IMR-90 (cell line): ENCODE results near the gene TRMT2B. TPM values are rescaled to one million over a fixed set of nuclear protein-coding genes. Genes with fewer than 3 reads are reported as not detected.
A peak's percentile ranks its signal among the peaks of the same experiment; 100 is the strongest.

Experiments
- ATAC-seq: fragments of 200-7000 bp; cut with Tn5 transposase; 2 replicates; pipeline ENCODE4 v1.9.1; 2020; ENCODE audit warnings: low read depth, mild to moderate bottlenecking, moderate library complexity
- BruUV-seq: library from RNA; stranded (reverse); fragments of 400-500 nt; replicated peaks from 2 replicates; lab custom pipeline; 2021; lab: Mats Ljungman, UMichigan
- CTCF ChIA-PET: fragments of 300-600 bp; formaldehyde crosslinking; extraction: SDS; loops from one replicate; lab custom pipeline; 2021; ENCODE audit warnings: antibody characterized with exemption; lab: Yijun Ruan, JAX
- POLR2A ChIA-PET: fragments of 300-600 bp; sonication (Branson Sonifier 250); formaldehyde crosslinking; loops from one replicate; lab custom pipeline; 2022; ENCODE audit warnings: antibody characterized with exemption; ENCODE audit not compliant: unreplicated experiment; lab: Charles Lee
- DNase-seq: peaks from one replicate; pipeline ENCODE4 v3.0.0; 2013
- H2AFZ ChIP-seq: replicated peaks from 2 replicates; pipeline ENCODE3; 2013; ENCODE audit warnings: low read length, mild to moderate bottlenecking; ENCODE audit not compliant: poor library complexity
- H2AK5ac ChIP-seq: 2 replicates; pipeline ENCODE4 v1.6.1; 2013; ENCODE audit warnings: low read depth, low read length, inconsistent platforms
- H2AK9ac ChIP-seq: replicated peaks from 2 replicates; pipeline ENCODE3; 2013; ENCODE audit warnings: mild to moderate bottlenecking, low read depth, low read length, moderate library complexity; ENCODE audit not compliant: poor library complexity
- H2BK120ac ChIP-seq: 2 replicates; pipeline ENCODE4 v1.6.1; 2013; ENCODE audit warnings: low read depth, low read length, inconsistent platforms
- H2BK15ac ChIP-seq: 3 replicates; pipeline ENCODE4 v1.6.1; 2013; ENCODE audit warnings: low read depth, low read length, inconsistent platforms
- H2BK20ac ChIP-seq: 2 replicates; pipeline ENCODE4 v1.6.1; 2013; ENCODE audit warnings: low read depth, mild to moderate bottlenecking, inconsistent platforms, low read length, moderate library complexity
- H2BK5ac ChIP-seq: 2 replicates; pipeline ENCODE4 v1.6.1; 2013; ENCODE audit warnings: mild to moderate bottlenecking, low read depth, low read length, inconsistent platforms; ENCODE audit not compliant: poor library complexity, severe bottlenecking
- H3K14ac ChIP-seq: replicated peaks from 2 replicates; pipeline ENCODE4 v1.6.1; 2013; ENCODE audit warnings: low read depth, low read length, inconsistent platforms
- H3K18ac ChIP-seq: 2 replicates; pipeline ENCODE4 v1.6.1; 2013; ENCODE audit warnings: low read depth, low read length, control low read depth
- H3K23ac ChIP-seq: 2 replicates; pipeline ENCODE4 v1.6.1; 2013; ENCODE audit warnings: low read depth, low read length, inconsistent platforms
- H3K27ac ChIP-seq: 2 replicates; pipeline ENCODE4 v1.5.1; 2013; ENCODE audit warnings: mild to moderate bottlenecking, control low read depth, low read length; ENCODE audit not compliant: insufficient read depth
- H3K27me3 ChIP-seq: 2 replicates; pipeline ENCODE4 v1.6.1; 2013; ENCODE audit warnings: low read length; ENCODE audit not compliant: control insufficient read depth, insufficient read depth
- H3K36me3 ChIP-seq: 2 replicates; pipeline ENCODE4 v1.6.1; 2013; ENCODE audit warnings: low read length, mixed read lengths; ENCODE audit not compliant: control insufficient read depth, insufficient read depth
- H3K4ac ChIP-seq: 2 replicates; pipeline ENCODE4 v1.6.1; 2013; ENCODE audit warnings: low read depth, low read length, inconsistent platforms
- H3K4me1 ChIP-seq: 2 replicates; pipeline ENCODE4 v1.6.1; 2013; ENCODE audit warnings: low read length, mixed read lengths; ENCODE audit not compliant: control insufficient read depth, insufficient read depth
- H3K4me2 ChIP-seq: 2 replicates; pipeline ENCODE4 v1.6.1; 2013; ENCODE audit warnings: low read depth, mild to moderate bottlenecking, control low read depth, low read length, moderate library complexity
- H3K4me3 ChIP-seq: 2 replicates; pipeline ENCODE4 v1.5.1; 2013; ENCODE audit warnings: low read depth, mild to moderate bottlenecking, control low read depth, low read length, moderate library complexity; ENCODE audit not compliant: insufficient read depth
- H3K56ac ChIP-seq: 2 replicates; pipeline ENCODE4 v1.6.1; 2013; ENCODE audit warnings: low read length, inconsistent platforms; ENCODE audit not compliant: insufficient read depth; ENCODE audit errors: extremely low read depth
- H3K79me1 ChIP-seq, 2 experiments: 2 replicates each; pipeline ENCODE4 v1.6.1; 2013; ENCODE audit warnings: low read length in 2 of 2, inconsistent platforms in 1 of 2, low read depth in 1 of 2
- H3K9ac ChIP-seq: 2 replicates; pipeline ENCODE4 v1.6.1; 2013; ENCODE audit warnings: low read depth, low read length, control low read depth
- H3K9me1 ChIP-seq: 2 replicates; pipeline ENCODE4 v1.6.1; 2013; ENCODE audit warnings: low read length, inconsistent platforms; ENCODE audit not compliant: insufficient read depth
- H3K9me3 ChIP-seq: 2 replicates; pipeline ENCODE4 v1.6.1; 2013; ENCODE audit warnings: low read length; ENCODE audit not compliant: control insufficient read depth, insufficient read depth
- H4K20me1 ChIP-seq: 2 replicates; pipeline ENCODE4 v1.6.1; 2013; ENCODE audit warnings: low read length, inconsistent platforms; ENCODE audit not compliant: insufficient read depth
- H4K5ac ChIP-seq: 2 replicates; pipeline ENCODE4 v1.6.1; 2013; ENCODE audit warnings: mild to moderate bottlenecking, low read depth, low read length, control low read depth
- H4K8ac ChIP-seq, 2 experiments: 2 replicates each; pipeline ENCODE4 v1.6.1; 2013; ENCODE audit warnings: low read depth in 2 of 2, low read length in 2 of 2, control low read depth in 1 of 2, inconsistent platforms in 1 of 2
- H4K91ac ChIP-seq: 2 replicates; pipeline ENCODE4 v1.6.1; 2013; ENCODE audit warnings: low read depth, low read length, inconsistent platforms; ENCODE audit not compliant: insufficient read depth
- CEBPB ChIP-seq: IDR thresholded peaks from 2 replicates; pipeline ENCODE4 v1.6.1; 2012; ENCODE audit warnings: low read depth, low read length, improper control_type of control experiment
- FOS ChIP-seq: fragments of 150-350 bp; IDR thresholded peaks from 2 replicates; pipeline ENCODE4 v1.6.1; 2016; ENCODE audit warnings: low read depth, low read length
- MAZ ChIP-seq: IDR thresholded peaks from 2 replicates; pipeline ENCODE4 v1.6.1; 2012; ENCODE audit warnings: low read depth, mild to moderate bottlenecking, low read length, improper control_type of control experiment, moderate library complexity, borderline replicate concordance
- MXI1 ChIP-seq: IDR thresholded peaks from 2 replicates; pipeline ENCODE4 v1.6.1; 2012; ENCODE audit warnings: low read depth, mild to moderate bottlenecking, low read length, moderate library complexity, borderline replicate concordance
- RAD21 ChIP-seq: IDR thresholded peaks from 2 replicates; pipeline ENCODE4 v1.6.1; 2012; ENCODE audit warnings: low read length, improper control_type of control experiment
- WGBS, 2 experiments: methylation state at CpG; one replicate each; pipeline versions ENCODE4 v1.1.5 to v1.1.7; 2013; ENCODE audit warnings: missing lambda C conversion rate in 2 of 2; ENCODE audit not compliant: insufficient read length in 1 of 2; ENCODE audit errors: extremely low coverage in 2 of 2; 5-methylcytosine and 5-hydroxymethylcytosine counted together
- dilution Hi-C: fragments of 300-500 bp; cut with HindIII; formaldehyde crosslinking; loops from one replicate; pipeline ENCODE4 v1.14.3; 2018; ENCODE audit warnings: low sequenced_read_pairs; ENCODE audit not compliant: unreplicated experiment
- in situ Hi-C: fragments of 300-500 bp; cut with MboI; formaldehyde crosslinking; loops from 3 replicates; pipeline ENCODE4 v1.14.3; 2019; ENCODE audit warnings: low sequenced_read_pairs, inconsistent platforms, mixed read lengths
- intact Hi-C: fragments of 100-400 bp; cut with micrococcal nuclease; formaldehyde crosslinking; loops from 2 replicates; pipeline ENCODE4 v1.10.0; 2022
- polyA plus RNA-seq, 3 experiments: library from polyadenylated mRNA; depleted of rRNA; stranded (reverse); fragments of >200 nt; gene quantifications; 2 replicates each; pipeline ENCODE4 v1.2.3, GENCODE V29; 2012; ENCODE audit warnings: low replicate concordance in 1 of 3
- total RNA-seq: library from RNA; depleted of rRNA; stranded (reverse); fragments of >200 nt; gene quantifications from 2 replicates; pipeline ENCODE4 v1.2.3, GENCODE V29; 2012

Gene TRMT2B
- total and polyA plus RNA-seq, 2 of the 4 experiments (the other 2 are of a cell fraction): 7.7 to 13.4 TPM

- peak overlapping the region; percentile 64 for H3K4ac ChIP-seq
- no peak overlapping the region for H2AK9ac ChIP-seq
- peak overlapping the region; percentile 76; the same call in 1 of the 2 replicates for H3K4me2 ChIP-seq
- peak overlapping the region; percentile 48; the same call in 1 of the 2 replicates for H4K5ac ChIP-seq
- BruUV-seq: no TSS peak
- intact Hi-C loops (no loop called here), in situ Hi-C loops (no loop called here), dilution Hi-C loops (no loop called here)
- H3K27ac ChIP-seq: no peak overlapping the region
- no peaks in the 10 kb centered on the region for H3K27me3 ChIP-seq
- H3K79me1 ChIP-seq: no peaks in the 10 kb centered on the region
- H2BK20ac ChIP-seq: peak overlapping the region; percentile 78
- no peak overlapping the region for H3K56ac ChIP-seq
- peak overlapping the region; percentile 72 for H2BK120ac ChIP-seq
- ChIA-PET CTCF (no interaction called here), POLR2A (no interaction called here)
- ATAC-seq (peak; percentile 27; the same call in 1 of the 2 replicates), DNase-seq (peak; percentile 68)
- no peak overlapping the region for H3K4me3 ChIP-seq
- H3K18ac ChIP-seq: peak overlapping the region; percentile 86; the same call in 1 of the 2 replicates
- H3K9ac ChIP-seq: no peak overlapping the region
- H4K8ac ChIP-seq: peak overlapping the region in 1 of 2 experiments; percentile 72; a peak in 2 of 4 replicates
- H3K14ac ChIP-seq: peak overlapping the region; percentile 46
- no peak overlapping the region for H2AFZ ChIP-seq
- peak overlapping the region; percentile 7; the same call in 1 of the 3 replicates for H2BK15ac ChIP-seq
- H3K9me3 ChIP-seq: peaks cover 2% of the 10 kb centered on the region; the same call in 1 of the 2 replicates
- no peaks in the 10 kb centered on the region for H3K36me3 ChIP-seq
- H4K91ac ChIP-seq: 0 out of 2 replicates have a peak overlapping the region, but pooled peaks have one; percentile 28
- peaks cover 2% of the 10 kb centered on the region; the same call in 1 of the 2 replicates for H3K4me1 ChIP-seq
- no peaks in the 10 kb centered on the region for H4K20me1 ChIP-seq
- H3K23ac ChIP-seq: 0 out of 2 replicates have a peak overlapping the region, but pooled peaks have one; percentile 50
- H2BK5ac ChIP-seq: peak overlapping the region; percentile 90
- peak overlapping the region; percentile 23 for H2AK5ac ChIP-seq
- WGBS, 2 experiments: 60% methylated on average over 1 of the region's 5 CpGs; no CpG with 5 or more reads in 1 of the 2 experiments
- H3K9me1 ChIP-seq: peaks cover 3% of the 10 kb centered on the region; the same call in 1 of the 2 replicates
- TF ChIP-seq CEBPB (peak; percentile 91), FOS (peak; percentile 22; the same call in 1 of the 2 replicates), MXI1 (no peak), RAD21 (no peak), MAZ (no peak)
Observed at GRCh38 chrX:100994352-100995281, 57.3 kb downstream of the TRMT2B start.
